ENCODE results near the gene KNL1. TPM values are rescaled to one million over a fixed set of nuclear protein-coding genes. Genes with fewer than 3 reads are reported as not detected.

The KNL1 gene
- total and polyA plus RNA-seq, 10 of the 15 experiments (the other 5 are each of a cell fraction or from before 2014, with no cell fraction given) = 10.9 to 55.5 (median 28.4) TPM

GRCh38 chr15:40594429-40594836 lies 384 bp downstream of the KNL1 start (continued):
- TF ChIP-seq, protein P1, sequence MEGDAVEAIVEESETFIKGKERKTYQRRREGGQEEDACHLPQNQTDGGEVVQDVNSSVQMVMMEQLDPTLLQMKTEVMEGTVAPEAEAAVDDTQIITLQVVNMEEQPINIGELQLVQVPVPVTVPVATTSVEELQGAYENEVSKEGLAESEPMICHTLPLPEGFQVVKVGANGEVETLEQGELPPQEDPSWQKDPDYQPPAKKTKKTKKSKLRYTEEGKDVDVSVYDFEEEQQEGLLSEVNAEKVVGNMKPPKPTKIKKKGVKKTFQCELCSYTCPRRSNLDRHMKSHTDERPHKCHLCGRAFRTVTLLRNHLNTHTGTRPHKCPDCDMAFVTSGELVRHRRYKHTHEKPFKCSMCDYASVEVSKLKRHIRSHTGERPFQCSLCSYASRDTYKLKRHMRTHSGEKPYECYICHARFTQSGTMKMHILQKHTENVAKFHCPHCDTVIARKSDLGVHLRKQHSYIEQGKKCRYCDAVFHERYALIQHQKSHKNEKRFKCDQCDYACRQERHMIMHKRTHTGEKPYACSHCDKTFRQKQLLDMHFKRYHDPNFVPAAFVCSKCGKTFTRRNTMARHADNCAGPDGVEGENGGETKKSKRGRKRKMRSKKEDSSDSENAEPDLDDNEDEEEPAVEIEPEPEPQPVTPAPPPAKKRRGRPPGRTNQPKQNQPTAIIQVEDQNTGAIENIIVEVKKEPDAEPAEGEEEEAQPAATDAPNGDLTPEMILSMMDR (IDR thresholded peaks at IDR 0.05 in 2 of 3, conservative IDR thresholded peaks at IDR 0.05 in 1 of 3; ENCODE audit: control insufficient read depth in 2 of 3, extremely low read depth in 1 of 3, insufficient read depth in 1 of 3, low read depth in 3 of 3, low read length in 3 of 3) = peak in 2 of 3 experiments; percentile 12 to 39; a peak in 1 of 6 replicates
- TF ChIP-seq ZNF384 (IDR thresholded peaks at IDR 0.05; ENCODE audit: borderline replicate concordance, low read depth, low read length) (peak; percentile 19; the same call in 1 of the 2 replicates), YY1 (IDR thresholded peaks at IDR 0.05; ENCODE audit: low read depth, low read length) (no peak), IKZF1 (conservative IDR thresholded peaks at IDR 0.05) (no peak; the same call in 1 of the 2 replicates), SRF (IDR thresholded peaks at IDR 0.05; ENCODE audit: low read depth in 2 of 2, low read length in 2 of 2) (no peak), SIN3A (IDR thresholded peaks at IDR 0.05; ENCODE audit: low read depth, low read length) (peak; percentile 37; the same call in 1 of the 2 replicates), HDGF (IDR thresholded peaks at IDR 0.05) (peak; percentile 54; the same call in 1 of the 2 replicates), IRF4 (IDR thresholded peaks at IDR 0.05; ENCODE audit: low read depth, low read length) (no peak), ZZZ3 (IDR thresholded peaks at IDR 0.05; ENCODE audit: control insufficient read depth, insufficient read length, low read depth) (no peak), NR2F1 (conservative IDR thresholded peaks at IDR 0.05) (0 out of 2 replicates have a peak, but pooled peaks have one; percentile 11), SP1 (IDR thresholded peaks at IDR 0.05; ENCODE audit: low read depth, low read length) (no peak), PAX5 (IDR thresholded peaks at IDR 0.05; ENCODE audit: borderline replicate concordance, low read depth, low read length) (no peak), MTA2 (IDR thresholded peaks at IDR 0.05; ENCODE audit: low read depth) (0 out of 2 replicates have a peak, but pooled peaks have one; percentile 48), LARP7 (IDR thresholded peaks at IDR 0.05) (peak; percentile 67), GATAD2B (conservative IDR thresholded peaks at IDR 0.05; ENCODE audit: low read depth) (0 out of 2 replicates have a peak, but pooled peaks have one; percentile 49), BHLHE40 (IDR thresholded peaks at IDR 0.05; ENCODE audit: borderline replicate concordance in 1 of 2, low read depth in 2 of 2, low read length in 1 of 2) (peak; percentile 11 to 22; a peak in 1 of 4 replicates), SREBF1 (IDR thresholded peaks at IDR 0.05; ENCODE audit: low read length) (0 out of 2 replicates have a peak, but pooled peaks have one; percentile 10)
- TF ChIP-seq, protein P2, sequence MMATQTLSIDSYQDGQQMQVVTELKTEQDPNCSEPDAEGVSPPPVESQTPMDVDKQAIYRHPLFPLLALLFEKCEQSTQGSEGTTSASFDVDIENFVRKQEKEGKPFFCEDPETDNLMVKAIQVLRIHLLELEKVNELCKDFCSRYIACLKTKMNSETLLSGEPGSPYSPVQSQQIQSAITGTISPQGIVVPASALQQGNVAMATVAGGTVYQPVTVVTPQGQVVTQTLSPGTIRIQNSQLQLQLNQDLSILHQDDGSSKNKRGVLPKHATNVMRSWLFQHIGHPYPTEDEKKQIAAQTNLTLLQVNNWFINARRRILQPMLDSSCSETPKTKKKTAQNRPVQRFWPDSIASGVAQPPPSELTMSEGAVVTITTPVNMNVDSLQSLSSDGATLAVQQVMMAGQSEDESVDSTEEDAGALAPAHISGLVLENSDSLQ (IDR thresholded peaks at IDR 0.05) = peak; percentile 67
- TF ChIP-seq, protein P3, sequence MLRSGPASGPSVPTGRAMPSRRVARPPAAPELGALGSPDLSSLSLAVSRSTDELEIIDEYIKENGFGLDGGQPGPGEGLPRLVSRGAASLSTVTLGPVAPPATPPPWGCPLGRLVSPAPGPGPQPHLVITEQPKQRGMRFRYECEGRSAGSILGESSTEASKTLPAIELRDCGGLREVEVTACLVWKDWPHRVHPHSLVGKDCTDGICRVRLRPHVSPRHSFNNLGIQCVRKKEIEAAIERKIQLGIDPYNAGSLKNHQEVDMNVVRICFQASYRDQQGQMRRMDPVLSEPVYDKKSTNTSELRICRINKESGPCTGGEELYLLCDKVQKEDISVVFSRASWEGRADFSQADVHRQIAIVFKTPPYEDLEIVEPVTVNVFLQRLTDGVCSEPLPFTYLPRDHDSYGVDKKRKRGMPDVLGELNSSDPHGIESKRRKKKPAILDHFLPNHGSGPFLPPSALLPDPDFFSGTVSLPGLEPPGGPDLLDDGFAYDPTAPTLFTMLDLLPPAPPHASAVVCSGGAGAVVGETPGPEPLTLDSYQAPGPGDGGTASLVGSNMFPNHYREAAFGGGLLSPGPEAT (IDR thresholded peaks at IDR 0.05; ENCODE audit: low read depth) = no peak
- TF ChIP-seq, protein P4, sequence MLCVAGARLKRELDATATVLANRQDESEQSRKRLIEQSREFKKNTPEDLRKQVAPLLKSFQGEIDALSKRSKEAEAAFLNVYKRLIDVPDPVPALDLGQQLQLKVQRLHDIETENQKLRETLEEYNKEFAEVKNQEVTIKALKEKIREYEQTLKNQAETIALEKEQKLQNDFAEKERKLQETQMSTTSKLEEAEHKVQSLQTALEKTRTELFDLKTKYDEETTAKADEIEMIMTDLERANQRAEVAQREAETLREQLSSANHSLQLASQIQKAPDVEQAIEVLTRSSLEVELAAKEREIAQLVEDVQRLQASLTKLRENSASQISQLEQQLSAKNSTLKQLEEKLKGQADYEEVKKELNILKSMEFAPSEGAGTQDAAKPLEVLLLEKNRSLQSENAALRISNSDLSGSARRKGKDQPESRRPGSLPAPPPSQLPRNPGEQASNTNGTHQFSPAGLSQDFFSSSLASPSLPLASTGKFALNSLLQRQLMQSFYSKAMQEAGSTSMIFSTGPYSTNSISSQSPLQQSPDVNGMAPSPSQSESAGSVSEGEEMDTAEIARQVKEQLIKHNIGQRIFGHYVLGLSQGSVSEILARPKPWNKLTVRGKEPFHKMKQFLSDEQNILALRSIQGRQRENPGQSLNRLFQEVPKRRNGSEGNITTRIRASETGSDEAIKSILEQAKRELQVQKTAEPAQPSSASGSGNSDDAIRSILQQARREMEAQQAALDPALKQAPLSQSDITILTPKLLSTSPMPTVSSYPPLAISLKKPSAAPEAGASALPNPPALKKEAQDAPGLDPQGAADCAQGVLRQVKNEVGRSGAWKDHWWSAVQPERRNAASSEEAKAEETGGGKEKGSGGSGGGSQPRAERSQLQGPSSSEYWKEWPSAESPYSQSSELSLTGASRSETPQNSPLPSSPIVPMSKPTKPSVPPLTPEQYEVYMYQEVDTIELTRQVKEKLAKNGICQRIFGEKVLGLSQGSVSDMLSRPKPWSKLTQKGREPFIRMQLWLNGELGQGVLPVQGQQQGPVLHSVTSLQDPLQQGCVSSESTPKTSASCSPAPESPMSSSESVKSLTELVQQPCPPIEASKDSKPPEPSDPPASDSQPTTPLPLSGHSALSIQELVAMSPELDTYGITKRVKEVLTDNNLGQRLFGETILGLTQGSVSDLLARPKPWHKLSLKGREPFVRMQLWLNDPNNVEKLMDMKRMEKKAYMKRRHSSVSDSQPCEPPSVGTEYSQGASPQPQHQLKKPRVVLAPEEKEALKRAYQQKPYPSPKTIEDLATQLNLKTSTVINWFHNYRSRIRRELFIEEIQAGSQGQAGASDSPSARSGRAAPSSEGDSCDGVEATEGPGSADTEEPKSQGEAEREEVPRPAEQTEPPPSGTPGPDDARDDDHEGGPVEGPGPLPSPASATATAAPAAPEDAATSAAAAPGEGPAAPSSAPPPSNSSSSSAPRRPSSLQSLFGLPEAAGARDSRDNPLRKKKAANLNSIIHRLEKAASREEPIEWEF (IDR thresholded peaks at IDR 0.05; ENCODE audit: insufficient replicate concordance, low read depth, low read length) = no peak
- TF ChIP-seq, protein P5, sequence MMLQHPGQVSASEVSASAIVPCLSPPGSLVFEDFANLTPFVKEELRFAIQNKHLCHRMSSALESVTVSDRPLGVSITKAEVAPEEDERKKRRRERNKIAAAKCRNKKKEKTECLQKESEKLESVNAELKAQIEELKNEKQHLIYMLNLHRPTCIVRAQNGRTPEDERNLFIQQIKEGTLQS (IDR thresholded peaks at IDR 0.05; ENCODE audit: borderline replicate concordance, extremely low read depth, low read depth, low read length) = no peak

Measured in GM12878 (cell line).